Cardiac muscle cell (in vitro differentiated cells and primary cell): Measurements from ENCODE around the gene FUT1. TPM values are rescaled to one million over a fixed set of nuclear protein-coding genes. Genes with fewer than 3 reads are reported as not detected.

ENCODE experiments used
- DNase-seq, 2 donors: peaks; one replicate each; pipeline versions ENCODE4 v3.0.0 to v3.0.0-alpha.2; 2010 to 2017; ENCODE audit warnings: low read depth in 1 of 2, low spot score in 1 of 2
- H3K27ac ChIP-seq: fragments of 200-600 bp; sonication (generic); 2 replicates; pipeline ENCODE4 v1.5.1; 2016
- H3K27me3 ChIP-seq: fragments of 200-600 bp; sonication (generic); 2 replicates; pipeline ENCODE4 v1.6.0; 2016; ENCODE audit warnings: control low read depth
- H3K36me3 ChIP-seq: fragments of 200-600 bp; sonication (generic); 2 replicates; pipeline ENCODE4 v1.5.1; 2016; ENCODE audit warnings: control low read depth
- H3K4me1 ChIP-seq: fragments of 200-600 bp; sonication (generic); 2 replicates; pipeline ENCODE4 v1.8.1; 2017; ENCODE audit warnings: low read depth, mild to moderate bottlenecking, mixed run types
- H3K4me3 ChIP-seq: fragments of 200-600 bp; sonication (generic); 2 replicates; pipeline ENCODE4 v1.5.1; 2016; ENCODE audit warnings: mild to moderate bottlenecking
- H3K9me3 ChIP-seq: fragments of 200-600 bp; sonication (generic); 2 replicates; pipeline ENCODE4 v1.5.1; 2017; ENCODE audit warnings: low read depth, mild to moderate bottlenecking, control low read depth
- polyA plus RNA-seq: library from polyadenylated mRNA; unstranded; fragments of >200 nt; fragmentation: Nextera tagmentation; extraction: Ambion mirVana; gene quantifications from 2 replicates; pipeline ENCODE4 v1.2.1, GENCODE V29; 2016
- total RNA-seq: library from RNA; depleted of rRNA; stranded (reverse); fragments of >200 nt; gene quantifications from 2 replicates; pipeline ENCODE4 v1.2.3, GENCODE V29; 2016
- TF ChIP-seq, protein P1 (sequence below): IDR thresholded peaks from 2 replicates; pipeline ENCODE4 v1.5.1; 2012; ENCODE audit warnings: low read depth, mild to moderate bottlenecking, low read length

FUT1 gene
- total and polyA plus RNA-seq, 2 experiments from 2014 or later, result 0.21 TPM; not detected in 1

DNA sequence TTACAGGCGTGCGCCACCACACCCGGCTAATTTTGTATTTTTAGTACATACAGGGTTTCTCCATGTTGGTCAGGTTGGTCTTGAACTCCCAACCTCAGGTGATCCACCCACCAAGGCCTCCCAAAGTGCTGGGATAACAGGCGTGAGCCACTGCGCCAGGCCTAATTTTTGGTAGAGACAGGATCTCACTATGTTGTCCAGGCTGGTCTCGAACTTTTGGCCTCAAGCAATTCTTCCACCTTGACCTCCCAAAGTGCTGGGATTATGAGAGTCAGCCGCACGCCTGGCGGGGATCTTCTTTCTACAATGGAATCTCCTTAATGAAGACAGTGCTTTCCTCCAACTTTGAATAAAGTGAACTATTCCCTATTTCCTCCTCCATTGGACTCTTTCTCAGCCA is 17.8 kb downstream of the FUT1 start:
- Histone ChIP-seq H3K4me1 (no peaks in the 10 kb centered on the region), H3K27ac (no peak overlapping the region), H3K9me3 (no peaks in the 10 kb centered on the region), H3K36me3 (no peaks in the 10 kb centered on the region), H3K4me3 (no peak overlapping the region), H3K27me3 (peaks cover 6% of the 10 kb centered on the region)
- DNase-seq, result no peak
- TF ChIP-seq, protein P1, sequence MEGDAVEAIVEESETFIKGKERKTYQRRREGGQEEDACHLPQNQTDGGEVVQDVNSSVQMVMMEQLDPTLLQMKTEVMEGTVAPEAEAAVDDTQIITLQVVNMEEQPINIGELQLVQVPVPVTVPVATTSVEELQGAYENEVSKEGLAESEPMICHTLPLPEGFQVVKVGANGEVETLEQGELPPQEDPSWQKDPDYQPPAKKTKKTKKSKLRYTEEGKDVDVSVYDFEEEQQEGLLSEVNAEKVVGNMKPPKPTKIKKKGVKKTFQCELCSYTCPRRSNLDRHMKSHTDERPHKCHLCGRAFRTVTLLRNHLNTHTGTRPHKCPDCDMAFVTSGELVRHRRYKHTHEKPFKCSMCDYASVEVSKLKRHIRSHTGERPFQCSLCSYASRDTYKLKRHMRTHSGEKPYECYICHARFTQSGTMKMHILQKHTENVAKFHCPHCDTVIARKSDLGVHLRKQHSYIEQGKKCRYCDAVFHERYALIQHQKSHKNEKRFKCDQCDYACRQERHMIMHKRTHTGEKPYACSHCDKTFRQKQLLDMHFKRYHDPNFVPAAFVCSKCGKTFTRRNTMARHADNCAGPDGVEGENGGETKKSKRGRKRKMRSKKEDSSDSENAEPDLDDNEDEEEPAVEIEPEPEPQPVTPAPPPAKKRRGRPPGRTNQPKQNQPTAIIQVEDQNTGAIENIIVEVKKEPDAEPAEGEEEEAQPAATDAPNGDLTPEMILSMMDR, result no peak

DNA sequence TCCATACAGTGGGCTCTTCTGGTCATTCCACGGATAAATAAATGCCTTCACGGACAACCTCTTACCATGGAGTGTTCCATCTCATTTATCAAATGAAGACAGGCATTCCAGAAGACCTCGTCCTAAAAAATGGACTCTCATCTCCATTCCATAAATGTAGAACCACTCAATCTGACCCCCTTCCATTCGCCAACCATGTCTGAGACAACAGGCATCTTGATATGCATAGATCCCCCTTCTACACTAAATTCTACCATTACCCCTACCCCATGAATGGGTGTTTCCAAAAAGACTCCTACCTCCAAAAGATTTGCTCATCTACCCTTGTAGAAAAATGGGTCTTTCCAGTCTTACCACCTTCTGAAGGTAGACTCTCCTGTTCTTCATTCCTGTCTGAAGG is 21.0 kb downstream of the FUT1 start:
- Histone ChIP-seq H3K27me3 (no peaks in the 10 kb centered on the region), H3K4me1 (no peaks in the 10 kb centered on the region), H3K36me3 (no peaks in the 10 kb centered on the region), H3K4me3 (no peak overlapping the region), H3K27ac (no peak overlapping the region), H3K9me3 (no peaks in the 10 kb centered on the region)
- DNase-seq, result no peak
- TF ChIP-seq, protein P1, result no peak

DNA sequence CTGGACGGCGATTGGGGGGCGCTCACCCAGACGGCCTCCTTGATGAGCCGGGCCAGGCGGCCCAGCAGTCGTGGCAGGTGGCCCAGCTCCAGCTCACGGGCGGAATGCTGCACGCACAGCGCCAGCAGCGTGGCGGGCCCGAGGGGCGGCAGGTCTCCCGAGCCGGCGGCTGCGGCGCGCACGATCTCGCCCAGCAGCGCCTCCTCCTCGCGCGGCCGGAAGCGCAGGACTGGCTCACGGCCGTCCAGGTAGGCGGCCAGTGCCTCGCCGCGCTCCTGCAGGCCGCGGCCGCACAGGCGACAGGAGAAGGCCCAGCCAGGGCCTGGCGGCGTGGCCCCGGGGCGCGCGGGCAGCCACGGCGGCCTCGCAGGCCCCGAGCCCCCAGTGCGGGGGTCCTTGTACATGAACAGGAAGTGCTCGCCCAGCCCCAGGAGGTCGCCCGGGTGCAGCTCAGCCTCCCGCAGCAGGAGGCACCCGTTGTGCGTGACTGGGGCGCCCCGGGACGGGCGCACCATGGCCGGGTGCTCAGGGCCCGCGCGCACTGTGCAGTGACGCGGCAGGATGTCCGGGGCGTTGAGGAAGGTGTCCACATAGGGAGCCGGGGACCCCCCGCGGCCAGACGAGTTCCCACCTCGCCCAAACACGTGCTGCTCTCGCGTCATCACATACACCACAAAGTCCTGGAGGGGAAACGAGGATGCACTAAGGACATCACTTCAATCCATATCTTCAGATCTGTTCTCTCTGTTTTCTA is 23.4 kb downstream of the FUT1 start:
- H3K4me3 ChIP-seq, result no peak overlapping the region
- peak in 1 of 2 donors; percentile 79 for DNase-seq
- H3K4me1 ChIP-seq, result no peaks in the 10 kb centered on the region
- H3K27me3 ChIP-seq, result no peaks in the 10 kb centered on the region
- H3K9me3 ChIP-seq, result no peaks in the 10 kb centered on the region
- H3K36me3 ChIP-seq, result no peaks in the 10 kb centered on the region
- TF ChIP-seq, protein P1, result no peak
- H3K27ac ChIP-seq, result no peak overlapping the region

DNA sequence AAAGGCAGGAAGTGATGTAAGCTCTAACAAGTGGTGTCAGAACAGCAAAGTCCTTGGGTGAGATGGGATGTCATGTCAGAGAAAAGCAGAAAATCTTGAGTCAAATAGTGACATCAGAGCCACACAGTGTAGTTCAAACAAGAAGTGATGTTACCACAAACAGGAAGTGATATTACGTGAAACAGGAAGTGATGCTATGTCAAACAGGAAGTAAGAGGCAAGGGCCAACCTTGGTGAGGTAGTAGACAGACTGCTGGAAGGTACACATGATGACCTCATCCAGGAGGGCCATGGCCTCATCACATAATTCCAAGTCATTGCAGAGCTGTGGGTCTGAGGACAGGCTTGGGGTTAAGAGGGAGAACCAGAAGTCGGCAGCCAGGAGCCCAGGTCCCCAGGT is 25.9 kb downstream of the FUT1 start:
- no peak for DNase-seq
- TF ChIP-seq, protein P1, result no peak
- Histone ChIP-seq H3K36me3 (no peaks in the 10 kb centered on the region), H3K27ac (no peak overlapping the region), H3K4me3 (no peak overlapping the region), H3K9me3 (no peaks in the 10 kb centered on the region), H3K27me3 (no peaks in the 10 kb centered on the region), H3K4me1 (no peaks in the 10 kb centered on the region)

DNA sequence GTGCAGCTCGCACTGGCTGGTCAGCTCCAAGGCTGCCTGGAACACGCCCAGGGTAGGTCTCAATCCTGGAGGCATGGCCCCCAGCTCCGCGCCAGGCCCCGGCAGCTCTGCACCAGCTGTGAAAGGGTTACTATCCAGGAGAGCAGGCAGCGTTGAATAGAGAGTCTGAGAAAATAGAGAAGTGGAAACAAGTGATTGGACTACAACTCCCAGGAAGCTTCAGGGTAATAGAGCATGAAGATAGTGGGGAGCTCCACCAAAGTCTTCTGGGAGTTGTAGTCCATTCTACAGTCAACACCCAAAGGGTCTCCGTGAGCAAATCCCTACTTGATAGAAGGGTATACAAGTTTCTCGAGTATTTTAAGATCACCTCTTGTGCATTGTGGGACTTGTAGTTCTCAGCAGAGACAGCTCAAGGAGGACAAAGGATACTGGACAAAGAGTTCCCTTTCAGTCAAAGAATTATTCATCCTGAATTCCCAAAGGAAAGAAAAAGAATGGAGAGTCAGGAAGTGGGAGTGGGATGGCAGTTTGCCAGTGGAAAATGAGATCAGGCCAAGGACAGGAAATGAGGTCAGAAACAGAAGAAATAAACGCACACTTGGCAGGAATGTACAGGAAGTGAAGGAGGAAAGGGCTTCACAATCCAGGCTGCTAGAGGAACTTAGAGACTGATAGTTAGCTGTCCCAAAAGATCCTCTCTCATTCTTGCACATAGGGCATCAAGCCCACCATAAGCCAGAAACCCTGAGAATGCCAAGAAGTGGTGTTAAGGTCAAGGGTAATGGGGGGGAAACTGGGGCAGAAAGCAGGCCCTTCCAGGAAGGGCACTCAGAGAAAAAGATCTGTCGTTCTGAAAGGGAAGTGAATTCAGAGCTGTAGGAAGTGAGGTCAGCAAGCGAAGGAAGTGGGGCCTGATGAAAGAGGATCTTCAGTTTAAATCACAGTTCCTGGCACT is 27.4 kb downstream of the FUT1 start:
- peaks cover 3% of the 10 kb centered on the region for H3K4me1 ChIP-seq
- H3K9me3 ChIP-seq, result no peaks in the 10 kb centered on the region
- peak; percentile 66 to 98 for DNase-seq
- TF ChIP-seq, protein P1, result no peak
- no peak overlapping the region for H3K4me3 ChIP-seq
- no peak overlapping the region for H3K27ac ChIP-seq
- no peaks in the 10 kb centered on the region for H3K27me3 ChIP-seq
- no peaks in the 10 kb centered on the region for H3K36me3 ChIP-seq
